Stimulated activated CD4-positive, alpha-beta T cell treated with anti-CD3 and anti-CD28 coated beads, Interleukin-15, amount 100 ng/mL, for 48 hours (primary cell): ENCODE results near the gene B3GLCT.
"Not testable (repeated sequence)": the region's sequence is repeated elsewhere in the genome, so short reads cannot be mapped to it uniquely, and the experiment has no call there.

Experiments used
- DNase-seq, 2 donors: peaks; one replicate each; pipeline ENCODE4 v3.0.0-alpha.2; 2020; ENCODE audit warnings: low read depth in 2 of 2

Gene B3GLCT

DNA sequence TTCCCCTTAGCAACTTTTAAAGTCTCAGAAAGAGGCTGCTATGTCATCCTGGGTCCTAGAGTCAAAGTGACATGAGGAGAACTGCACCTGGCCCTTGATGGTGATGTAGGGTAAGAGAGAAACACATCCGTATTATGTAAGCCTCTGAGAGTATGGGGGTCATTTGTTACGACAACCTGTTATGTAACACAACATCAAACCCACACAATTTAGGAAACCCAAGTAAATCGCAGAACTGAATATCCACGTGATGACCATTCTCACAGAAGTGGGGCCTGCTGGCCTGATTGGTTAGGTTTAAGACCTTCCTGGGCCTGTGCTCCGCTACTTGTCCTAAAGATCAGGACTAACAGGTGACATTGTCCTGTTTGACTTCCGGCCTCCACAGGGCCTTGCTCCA lies 15.3 kb upstream of the B3GLCT start:
- no peak for DNase-seq

DNA sequence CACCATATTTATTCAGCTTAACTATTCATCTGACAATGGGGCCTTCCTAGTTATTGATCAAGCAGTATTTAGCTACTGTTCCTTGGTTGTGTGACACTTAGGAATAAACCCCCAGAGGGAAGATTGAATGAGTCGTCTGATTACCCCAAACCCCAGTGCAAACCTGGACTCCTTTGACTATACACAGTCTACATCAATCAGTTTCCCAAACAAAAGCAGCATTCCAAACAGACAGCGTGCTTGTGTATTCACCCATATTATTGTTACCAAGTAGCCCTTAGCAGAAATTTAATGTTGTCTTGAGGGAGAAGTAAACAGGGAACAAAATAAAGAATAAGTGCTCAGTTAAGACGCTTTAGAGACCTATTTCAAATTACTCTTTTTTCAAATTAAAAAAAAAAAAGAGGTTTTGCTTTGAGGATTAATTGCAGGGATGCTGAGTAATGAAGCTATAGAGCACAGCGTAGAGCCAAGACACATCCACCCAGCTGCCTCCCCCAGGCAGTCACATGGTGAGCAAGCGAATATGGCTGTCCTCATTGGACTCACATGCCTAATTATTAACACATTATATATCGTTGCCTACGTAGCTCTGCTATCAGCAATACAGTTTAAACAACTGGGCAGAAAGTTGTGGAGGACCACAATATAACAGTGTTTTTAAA lies 14.7 kb upstream of the B3GLCT start:
- no peak for DNase-seq

DNA sequence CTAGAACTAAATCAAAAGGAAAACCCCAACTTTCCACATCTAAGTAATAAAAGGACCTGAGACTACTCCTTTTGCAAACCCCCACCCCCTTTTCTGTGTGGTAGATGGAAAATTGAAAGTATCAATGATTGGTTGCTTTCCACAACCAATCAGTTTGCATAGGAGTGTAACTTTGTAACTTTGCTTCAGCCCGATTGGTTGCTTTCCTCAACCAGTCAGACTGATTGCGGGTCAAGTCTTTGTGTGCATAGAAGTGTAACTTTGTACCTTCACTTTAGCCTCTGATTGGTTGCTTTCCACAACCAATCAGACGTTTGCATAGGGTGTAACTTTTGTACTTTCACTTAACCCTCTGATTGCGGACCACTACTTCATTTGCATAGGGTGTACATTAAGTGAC lies 8.0 kb upstream of the B3GLCT start:
- no peak for DNase-seq

DNA sequence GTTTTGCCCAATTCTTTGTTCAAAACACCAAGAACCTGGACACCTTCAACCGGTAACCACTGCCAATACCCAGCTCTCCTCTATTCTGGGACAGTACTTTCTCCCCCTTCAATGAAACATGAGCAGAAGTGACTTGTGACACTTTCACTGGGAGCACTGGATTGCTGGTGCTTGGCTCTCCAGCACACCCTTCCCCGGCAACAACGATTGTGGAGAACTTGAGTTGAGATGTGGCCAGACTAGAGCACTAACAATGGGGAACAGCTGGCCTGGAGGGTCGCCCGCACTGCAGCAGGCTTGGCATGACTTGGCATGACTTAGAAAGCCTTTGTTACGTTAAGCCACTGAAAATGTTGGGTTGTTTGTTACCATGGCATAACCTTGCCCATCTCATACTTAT lies 7.5 kb upstream of the B3GLCT start:
- DNase-seq: no peak

DNA sequence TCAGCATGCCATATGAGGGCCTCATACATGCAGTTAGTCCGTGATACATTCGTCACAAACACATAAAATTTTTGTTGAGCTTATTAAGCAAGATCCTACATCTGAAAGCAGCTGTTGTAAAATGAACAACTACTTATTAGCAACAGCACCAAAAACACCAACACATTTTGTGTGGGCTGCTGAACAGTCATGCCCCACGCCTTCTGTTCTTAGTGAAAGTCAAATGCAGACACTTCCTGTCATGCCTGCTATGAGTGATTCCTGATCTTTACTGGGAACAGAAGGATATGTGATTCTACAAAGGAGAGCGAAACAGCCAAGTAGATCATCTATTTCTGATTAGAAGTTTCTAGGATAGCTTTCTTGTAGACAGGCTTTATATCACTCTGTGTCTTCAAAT lies 4.2 kb upstream of the B3GLCT start:
- no peak for DNase-seq

DNA sequence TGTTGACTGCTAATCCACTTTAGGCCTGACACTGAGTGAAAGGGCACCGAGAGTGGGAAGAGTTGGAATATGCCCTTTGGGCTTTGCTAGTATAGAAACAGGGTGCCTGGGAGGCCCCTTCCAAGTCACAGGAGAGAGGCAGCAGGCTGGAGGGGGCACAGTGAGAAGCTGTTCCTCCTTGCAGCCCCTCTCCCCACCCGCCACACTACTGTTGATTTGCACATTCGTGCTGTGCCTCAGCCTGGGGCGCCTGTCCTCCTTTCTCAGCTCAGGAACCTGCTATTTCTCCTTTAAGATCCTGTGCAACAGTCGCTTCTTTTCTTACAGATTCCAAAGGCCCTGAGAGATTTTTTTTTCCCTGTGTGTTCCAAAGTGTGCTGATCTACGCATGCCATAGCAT lies 2.8 kb upstream of the B3GLCT start:
- no peak for DNase-seq

DNA sequence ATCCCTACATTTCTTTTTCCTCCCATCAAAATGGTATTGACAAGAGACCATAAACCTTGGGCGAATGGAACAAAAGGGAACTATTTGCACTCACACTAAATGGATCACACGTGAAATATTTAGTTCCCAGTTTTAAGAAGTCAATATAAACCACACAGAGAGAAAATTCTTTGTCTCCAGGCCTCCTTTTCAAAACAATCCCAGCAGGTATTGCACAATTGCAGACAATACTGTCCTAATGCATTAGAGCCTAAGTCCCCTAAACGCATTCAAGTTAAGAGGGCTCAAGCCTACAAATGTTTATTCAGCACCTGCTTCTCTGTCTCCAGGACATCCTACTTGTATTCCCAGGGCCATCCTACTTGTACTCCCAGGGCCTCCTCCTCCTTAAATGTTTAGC lies 1.3 kb upstream of the B3GLCT start:
- no peak for DNase-seq

DNA sequence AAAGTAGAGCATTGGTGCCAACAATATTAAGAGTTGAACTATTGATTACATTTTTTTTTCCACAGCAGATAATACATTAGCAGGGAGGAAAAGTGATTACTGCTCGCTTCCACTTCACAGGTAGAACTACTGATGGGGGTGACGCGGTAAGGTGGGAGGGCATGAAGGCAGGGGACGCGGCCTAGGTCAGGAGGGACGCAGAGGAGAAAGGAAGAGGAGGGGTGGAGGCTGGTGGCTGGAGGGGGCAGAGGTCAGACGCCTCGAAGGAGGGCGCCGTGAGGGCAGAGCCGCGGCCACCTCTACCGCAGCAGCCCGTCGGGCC lies 287 bp upstream of the B3GLCT start:
- no peak for DNase-seq

DNA sequence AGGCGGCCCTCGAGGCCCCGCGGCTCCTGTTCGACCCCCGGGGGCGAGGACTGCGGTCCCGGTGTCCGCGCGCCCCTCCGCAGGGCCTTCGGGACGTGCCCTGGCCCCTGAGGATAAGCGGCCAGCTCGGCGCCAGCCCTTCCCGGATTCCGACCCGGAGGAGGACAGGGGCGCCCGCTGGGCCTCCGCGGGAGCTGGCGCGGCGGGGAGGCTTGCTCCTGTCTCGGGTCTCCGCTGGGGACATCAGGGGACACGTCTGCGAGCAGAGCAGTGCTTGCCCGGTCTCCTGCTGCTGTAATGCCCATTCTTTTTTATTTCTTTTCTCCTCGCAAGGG lies 829 bp downstream of the B3GLCT start:
- peak in 1 of 2 donors; percentile 17 for DNase-seq

DNA sequence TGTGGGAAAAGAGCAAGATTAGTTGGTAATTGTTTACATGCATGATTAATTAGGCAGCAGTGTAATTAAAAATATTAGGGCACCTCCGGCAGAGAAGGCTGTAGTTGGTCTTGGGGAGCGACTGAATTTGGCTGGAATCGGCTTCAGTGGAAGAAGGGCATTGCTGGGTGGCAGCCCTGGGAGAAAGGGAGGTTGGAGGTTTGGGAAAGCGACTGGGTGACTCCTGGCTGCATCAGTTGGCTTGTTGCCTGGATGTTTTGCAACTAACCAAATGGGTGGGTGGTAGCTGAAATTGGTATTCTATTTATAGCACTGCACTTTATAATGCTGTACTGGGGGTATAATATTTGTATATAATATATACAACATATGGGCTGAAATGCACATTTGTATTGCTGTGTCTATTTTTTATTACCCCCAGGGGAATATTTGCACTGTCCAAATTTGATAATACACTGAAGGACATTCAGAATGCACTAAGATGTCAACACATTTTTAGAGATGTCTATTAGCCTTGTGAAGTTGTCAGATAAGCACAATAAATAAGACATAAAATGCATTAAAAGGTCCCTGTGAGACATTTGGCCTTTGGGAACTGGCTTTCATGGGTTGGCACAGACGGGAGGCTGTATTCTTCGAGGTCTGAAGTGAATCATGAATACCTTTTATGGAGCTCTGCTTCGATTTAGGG lies 1.7 kb downstream of the B3GLCT start:
- DNase-seq: no peak

DNA sequence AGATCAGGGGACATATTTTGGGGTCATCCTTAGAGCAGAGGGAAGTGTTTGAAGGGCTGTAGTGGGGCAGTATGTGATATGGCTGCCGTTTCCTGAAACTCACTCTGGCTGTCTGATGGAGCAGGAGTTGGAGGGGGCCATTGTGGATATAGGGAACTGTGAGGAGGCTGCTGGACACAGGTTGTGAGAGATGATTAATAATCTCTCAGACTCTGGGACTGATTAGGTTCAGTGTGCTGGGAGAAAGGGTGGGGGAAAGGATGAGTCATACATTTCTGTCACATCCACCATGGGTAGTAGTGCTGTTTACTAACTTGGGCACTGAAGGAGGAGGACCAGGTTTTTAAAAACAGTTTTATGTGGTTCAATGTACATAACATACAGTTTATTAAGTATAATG lies 4.8 kb downstream of the B3GLCT start:
- DNase-seq: no peak

DNA sequence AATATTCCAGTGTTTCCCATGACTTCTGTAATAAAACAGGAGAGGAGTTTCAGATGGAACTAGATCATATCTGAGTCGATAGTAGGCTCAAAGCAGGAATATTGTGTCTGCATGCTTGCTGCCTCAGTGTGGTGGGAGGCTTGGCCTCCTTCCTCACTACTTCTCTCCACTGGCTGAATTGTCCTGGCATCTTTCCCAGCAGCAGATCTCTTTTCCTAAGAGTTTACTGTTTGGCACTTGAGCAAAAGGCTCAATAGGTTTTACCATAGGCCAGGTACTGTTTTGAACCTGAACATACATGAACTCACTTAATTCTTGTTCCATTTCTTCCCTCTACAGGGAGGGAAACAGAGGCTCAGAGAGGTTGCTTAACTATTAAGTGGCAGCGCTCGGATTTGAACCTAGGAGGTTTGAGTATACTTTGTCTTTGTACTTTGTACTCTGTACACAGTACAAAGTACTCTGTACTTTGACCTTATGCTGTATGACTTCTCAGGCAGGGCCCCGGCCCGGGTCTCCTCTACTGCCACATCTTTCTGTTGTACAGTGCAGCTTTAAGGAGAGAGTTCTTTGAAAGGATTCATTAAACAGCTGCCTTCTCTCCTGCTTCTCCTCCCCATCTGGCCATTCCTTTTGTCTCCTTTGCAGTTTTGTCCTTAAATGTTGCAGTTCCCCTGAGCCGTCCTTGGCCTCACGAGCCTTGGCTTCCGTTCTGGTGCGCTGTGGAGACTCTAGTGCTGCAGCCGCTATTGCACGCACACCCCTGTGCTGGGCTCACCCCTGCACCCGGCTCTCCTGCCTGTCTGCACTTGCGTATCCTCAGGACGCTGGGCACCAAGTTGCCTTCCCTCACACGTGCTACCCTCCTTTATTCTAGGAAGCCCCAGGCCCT lies 8.1 kb downstream of the B3GLCT start:
- no peak for DNase-seq

DNA sequence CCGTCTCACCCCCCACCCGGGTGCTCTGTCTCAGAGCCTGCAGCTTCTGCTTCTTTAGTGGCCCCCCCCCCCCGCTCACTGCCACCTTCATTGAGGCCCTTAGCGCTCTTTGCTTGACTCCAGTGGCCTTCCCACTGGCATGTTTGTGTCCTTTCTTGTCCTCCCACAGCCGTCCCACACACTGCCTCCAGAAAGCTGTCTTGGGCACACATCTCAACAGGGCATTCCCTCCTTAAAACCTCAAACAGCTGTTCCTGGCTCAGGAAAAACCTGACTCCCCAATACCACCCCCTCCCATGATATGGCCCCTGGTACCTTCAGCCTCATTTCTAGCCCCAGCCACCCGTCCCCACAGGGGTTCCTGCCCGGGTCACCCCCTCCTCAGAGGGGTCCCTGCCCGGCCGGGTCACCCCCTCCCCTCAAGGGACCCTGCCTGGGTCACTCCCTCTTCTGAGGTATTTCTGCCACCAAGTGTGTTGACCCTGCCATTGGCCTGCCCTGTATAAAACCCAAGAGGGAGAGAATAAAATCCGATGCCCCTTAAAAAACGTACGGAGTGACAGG lies 8.9 kb downstream of the B3GLCT start:
- DNase-seq: no peak

DNA sequence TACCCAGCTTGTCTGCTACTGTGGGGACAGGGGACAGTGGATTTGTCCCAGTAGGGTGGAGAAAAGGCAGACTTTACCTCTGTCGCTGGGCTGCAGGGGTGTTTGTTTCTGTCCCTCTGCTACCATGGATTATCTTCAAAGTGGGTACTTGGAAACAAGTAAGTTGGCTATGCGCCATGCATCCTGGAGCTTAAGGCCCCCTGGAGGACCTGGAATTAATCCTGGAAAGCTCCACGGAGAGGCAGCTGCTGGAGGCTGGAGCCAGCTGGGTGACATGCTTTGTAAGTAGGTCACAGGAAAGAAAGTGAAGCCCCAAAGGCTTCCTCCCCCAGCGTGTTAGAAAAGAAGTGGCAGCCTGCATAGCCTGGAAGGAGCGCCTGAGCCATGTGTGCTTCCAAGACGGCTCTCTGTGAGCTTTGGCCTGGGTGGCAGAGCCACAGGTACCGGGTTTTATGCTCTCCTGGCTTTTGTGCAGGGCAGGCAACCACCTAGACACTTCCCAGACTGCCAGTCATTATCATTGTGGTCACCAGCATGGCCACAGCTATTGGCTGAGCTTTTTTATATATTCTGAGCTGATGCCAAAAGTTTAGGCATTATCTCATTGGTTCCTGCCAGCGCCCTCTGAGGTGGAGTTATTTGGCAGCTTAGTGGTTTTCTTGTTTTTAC lies 9.5 kb downstream of the B3GLCT start:
- no peak for DNase-seq

DNA sequence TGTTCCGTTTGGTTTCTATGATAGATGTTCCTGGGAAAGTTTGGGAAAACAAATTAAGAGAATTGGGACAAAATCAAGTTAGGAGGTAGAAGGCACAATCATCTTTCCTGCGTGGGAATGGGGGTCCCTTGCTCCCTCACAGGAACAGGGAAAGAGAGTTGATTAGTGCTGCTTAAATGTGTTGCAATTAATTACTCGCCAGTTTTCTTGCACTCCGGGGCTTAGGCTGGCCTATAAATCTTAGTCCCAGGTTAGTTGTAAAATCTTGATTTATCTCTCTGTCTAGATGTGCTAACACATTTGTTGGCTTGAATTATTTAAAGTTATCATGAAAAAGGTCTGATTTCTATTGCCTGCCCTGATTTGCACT lies 10.1 kb downstream of the B3GLCT start:
- DNase-seq: no peak

DNA sequence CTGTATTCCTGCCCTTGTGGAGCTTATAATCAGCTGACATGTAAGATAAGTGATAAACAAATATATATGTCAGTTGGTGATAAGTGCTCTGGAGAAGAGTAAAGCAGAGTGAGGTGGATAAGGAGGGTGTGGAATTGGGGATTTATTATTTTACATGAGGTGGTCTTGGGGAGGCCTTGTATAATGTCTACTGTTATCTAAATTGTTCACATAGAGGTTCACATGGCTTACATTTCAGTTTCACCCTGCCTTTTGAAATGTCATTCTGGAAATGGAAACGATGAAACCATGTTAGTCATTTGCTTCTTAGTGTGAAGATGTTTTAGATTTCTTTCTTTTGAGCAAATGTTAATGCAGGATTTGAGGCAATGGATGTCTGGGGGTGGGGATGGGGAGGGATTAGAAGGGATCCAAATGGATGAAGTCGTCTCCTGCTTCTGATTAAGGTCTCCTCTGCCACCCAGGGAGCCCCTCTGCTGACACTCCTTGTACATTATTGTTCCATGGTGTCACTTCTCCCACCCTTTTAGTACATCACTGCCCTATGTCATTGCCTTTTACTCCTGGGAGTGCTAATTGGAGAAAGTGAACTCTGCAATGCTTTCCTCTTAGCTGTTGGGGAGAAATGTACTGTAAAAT lies 14.0 kb downstream of the B3GLCT start:
- no peak for DNase-seq

DNA sequence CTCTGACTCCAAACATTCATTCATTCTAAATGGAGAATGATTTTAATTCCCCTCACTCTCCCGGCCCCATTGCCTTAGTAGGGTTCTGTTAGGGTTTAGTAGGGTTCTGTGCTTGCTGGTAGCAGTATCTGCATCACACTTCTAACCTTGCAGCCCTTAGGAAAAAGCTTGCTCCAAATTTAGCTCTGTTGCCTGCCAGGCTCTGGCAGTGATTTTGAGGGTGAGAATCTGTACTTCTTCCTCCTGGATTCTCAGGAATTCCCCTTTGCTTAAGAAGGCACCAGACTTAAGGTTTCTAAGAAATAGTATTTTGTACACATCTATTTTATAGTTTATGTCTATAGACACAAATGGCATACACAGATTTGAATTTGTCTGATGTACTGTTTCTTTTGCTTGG lies 14.7 kb downstream of the B3GLCT start:
- no peak for DNase-seq

DNA sequence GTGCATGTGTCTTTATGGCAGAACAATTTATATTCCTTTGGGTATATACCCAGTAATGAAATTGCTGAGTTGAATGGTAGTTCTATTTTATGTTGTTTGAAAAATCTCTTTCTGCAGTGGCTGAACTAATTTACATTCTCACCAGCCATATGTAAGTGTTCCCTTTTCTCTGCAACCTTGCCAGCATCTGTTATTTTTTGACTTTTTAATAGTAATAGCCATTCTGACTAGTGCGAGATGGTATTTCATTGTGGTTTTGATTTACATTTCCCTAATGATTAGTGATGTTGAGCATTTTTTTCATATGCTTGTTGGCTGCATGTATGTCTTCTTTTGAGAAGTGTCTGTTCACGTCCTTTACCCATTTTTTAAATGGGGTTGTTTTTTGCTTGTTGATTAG lies 17.1 kb downstream of the B3GLCT start:
- not testable (repeated sequence) for DNase-seq

DNA sequence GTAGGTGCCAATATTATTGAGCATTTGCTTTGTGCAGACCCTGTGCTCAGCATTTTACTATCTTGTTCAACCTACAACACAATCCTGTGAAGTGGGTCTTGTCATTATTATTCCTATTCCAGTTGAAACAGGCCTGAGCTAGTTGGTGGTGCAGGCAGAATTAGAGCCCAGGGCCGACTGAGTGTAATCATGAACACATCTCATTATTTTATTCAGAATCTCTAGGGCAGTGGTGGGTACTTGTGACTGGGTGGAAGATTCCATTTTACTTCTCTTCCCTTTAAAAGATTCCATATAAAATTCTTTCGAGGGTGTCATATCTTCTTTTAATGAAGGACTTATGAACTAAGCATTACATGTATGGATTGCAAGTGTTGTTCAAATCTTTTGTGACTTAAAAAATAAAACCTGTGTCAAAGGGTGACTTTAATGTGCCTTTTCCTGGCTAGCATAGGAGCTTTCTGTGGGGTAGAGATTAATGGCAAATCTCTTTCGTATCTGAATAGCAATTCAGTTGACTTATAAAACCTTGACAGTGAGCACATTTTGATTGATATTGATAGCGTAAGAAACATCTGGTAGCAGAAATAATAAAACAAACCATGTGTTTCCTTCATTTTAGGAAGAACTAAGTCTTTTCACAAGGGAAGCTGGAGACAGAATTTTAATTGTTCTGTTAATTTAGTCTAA lies 20.3 kb downstream of the B3GLCT start:
- no peak for DNase-seq

DNA sequence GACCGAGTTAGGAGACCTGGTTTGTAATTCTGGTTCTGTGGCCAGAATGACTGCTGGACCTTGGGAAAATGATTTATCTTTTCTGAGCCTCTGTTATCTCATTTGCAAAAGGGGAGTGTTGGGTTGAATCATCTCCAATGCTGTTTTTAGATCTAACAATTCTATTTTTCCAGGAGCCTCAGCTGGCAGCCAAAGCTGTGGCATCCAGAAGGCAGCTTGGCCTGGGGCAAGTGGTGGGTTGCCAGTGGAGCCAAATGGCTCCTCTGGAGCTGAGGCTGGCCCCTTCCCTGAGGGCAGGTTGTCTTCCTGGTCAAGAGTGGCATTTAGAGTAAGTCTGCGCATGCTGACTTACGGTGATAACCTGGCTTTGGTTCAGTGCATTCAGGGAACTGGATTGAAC lies 21.3 kb downstream of the B3GLCT start:
- no peak for DNase-seq

DNA sequence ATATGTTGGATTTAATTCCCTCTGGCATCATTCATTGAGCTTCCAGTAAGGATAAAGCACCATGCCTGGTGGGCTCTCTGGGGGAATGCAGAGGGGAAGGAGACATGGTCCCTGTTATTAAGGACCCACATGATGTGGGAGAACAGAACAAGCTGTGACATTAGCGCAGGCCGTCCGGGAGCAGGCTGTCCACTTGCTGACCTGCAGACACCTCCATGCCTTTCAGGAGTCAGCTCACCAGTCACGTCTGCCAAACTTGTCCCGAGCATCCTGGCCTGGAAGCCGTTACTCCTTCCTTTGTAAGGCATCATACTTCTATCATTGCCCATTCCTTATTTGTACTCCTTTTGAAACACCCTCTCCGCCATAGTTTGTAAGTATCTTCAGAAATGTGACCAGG lies 23.4 kb downstream of the B3GLCT start:
- DNase-seq: no peak
